H1 (cell line): ENCODE results near the gene ELAVL1. TPM values are rescaled to one million over a fixed set of nuclear protein-coding genes. Genes with fewer than 3 reads are reported as not detected.

Source experiments
- CTCF ChIA-PET: fragments of 300-600 bp; sonication (Branson Sonifier 250); formaldehyde crosslinking; loops from one replicate; lab custom pipeline; 2021; ENCODE audit not compliant: partially characterized antibody; lab: Charles Lee
- POLR2A ChIA-PET: fragments of 300-600 bp; sonication (Branson Sonifier 250); formaldehyde crosslinking; loops from one replicate; lab custom pipeline; 2021; ENCODE audit warnings: inconsistent platforms; ENCODE audit not compliant: partially characterized antibody; lab: Charles Lee
- DNase-seq, 2 experiments: peaks; one replicate each; pipeline versions ENCODE4 v3.0.0 to v3.0.0-alpha.2; 2010 to 2022; ENCODE audit warnings: low spot score in 2 of 2, low read depth in 1 of 2, mixed read lengths in 1 of 2
- FAIRE-seq: peaks from 2 replicates; lab custom pipeline; 2011; peaks lifted over from hg19 to GRCh38; lab: Jason Lieb, UNC
- H2AFZ ChIP-seq: 2 replicates; pipeline ENCODE4 v1.8.1; 2012; ENCODE audit warnings: low read length, inconsistent platforms
- H2AK5ac ChIP-seq: 2 replicates; pipeline ENCODE4 v1.6.1; 2013; ENCODE audit warnings: low read depth, low read length
- H2BK120ac ChIP-seq: replicated peaks from 2 replicates; pipeline ENCODE3; 2013; ENCODE audit warnings: low read depth, low read length, inconsistent platforms
- H2BK12ac ChIP-seq: 2 replicates; pipeline ENCODE4 v1.6.1; 2013; ENCODE audit warnings: low read depth, low read length
- H2BK15ac ChIP-seq: 2 replicates; pipeline ENCODE4 v1.6.1; 2013; ENCODE audit warnings: low read length
- H2BK20ac ChIP-seq: 2 replicates; pipeline ENCODE4 v1.6.1; 2013; ENCODE audit warnings: low read length
- H2BK5ac ChIP-seq: 2 replicates; pipeline ENCODE4 v1.6.1; 2013; ENCODE audit warnings: low read depth, low read length
- H3K14ac ChIP-seq: 2 replicates; pipeline ENCODE4 v1.6.1; 2013; ENCODE audit warnings: inconsistent platforms; ENCODE audit not compliant: insufficient read length
- H3K18ac ChIP-seq: 2 replicates; pipeline ENCODE4 v1.6.1; 2013; ENCODE audit warnings: low read length; ENCODE audit errors: extremely low read depth
- H3K23ac ChIP-seq: 2 replicates; pipeline ENCODE4 v1.6.1; 2013; ENCODE audit warnings: inconsistent platforms; ENCODE audit not compliant: insufficient read length
- H3K23me2 ChIP-seq: 2 replicates; pipeline ENCODE4 v1.6.1; 2013; ENCODE audit warnings: low read depth, low read length
- H3K27ac ChIP-seq: 2 replicates; pipeline ENCODE4 v1.6.1; 2011; ENCODE audit warnings: low read depth, low read length, inconsistent platforms
- H3K27me3 ChIP-seq, 4 experiments: replicated peaks in 1 of 4; 1 replicate in 1 of 4; 2 replicates in 3 of 4; pipeline versions ENCODE4 v1.6.1 to v1.8.1; 2011 to 2013; ENCODE audit warnings: low read length in 3 of 4, mild to moderate bottlenecking in 3 of 4, inconsistent platforms in 2 of 4, mixed read lengths in 2 of 4, moderate library complexity in 1 of 4; ENCODE audit not compliant: control insufficient read depth in 3 of 4, insufficient read depth in 3 of 4; ENCODE audit errors: extremely low read depth in 1 of 4
- H3K36me3 ChIP-seq, 4 experiments: 2 replicates each; pipeline versions ENCODE4 v1.6.1 to v1.8.1; 2011 to 2013; ENCODE audit warnings: mild to moderate bottlenecking in 4 of 4, low read length in 3 of 4, moderate library complexity in 2 of 4, control low read depth in 1 of 4, inconsistent platforms in 1 of 4; ENCODE audit not compliant: insufficient read depth in 4 of 4, control insufficient read depth in 2 of 4
- H3K4ac ChIP-seq: replicated peaks from 2 replicates; pipeline ENCODE3; 2013; ENCODE audit warnings: low read length, low read depth, mixed read lengths, inconsistent platforms; ENCODE audit not compliant: insufficient read length
- H3K4me1 ChIP-seq, 4 experiments: replicated peaks in 1 of 4; 1 replicate in 1 of 4; 2 replicates in 3 of 4; pipeline versions ENCODE4 v1.6.1 to v1.8.1; 2011 to 2013; ENCODE audit warnings: low read length in 3 of 4, inconsistent platforms in 2 of 4, mixed read lengths in 1 of 4; ENCODE audit not compliant: insufficient read depth in 4 of 4, control insufficient read depth in 3 of 4
- H3K4me2 ChIP-seq, 2 experiments: 2 replicates each; pipeline versions ENCODE4 v1.6.1 to v1.8.1; 2011 to 2013; ENCODE audit warnings: low read depth in 2 of 2, low read length in 2 of 2, control low read depth in 1 of 2, inconsistent platforms in 1 of 2, mild to moderate bottlenecking in 1 of 2; ENCODE audit not compliant: insufficient read depth in 1 of 2
- H3K4me3 ChIP-seq, 4 experiments: fragments of 200-600, 300-600 bp in 1 of 4; sonication (generic), shearing (Covaris generic), sonication (Bioruptor Twin) in 1 of 4; 2 replicates each; pipeline versions ENCODE4 v1.5.1 to v1.8.1; 2011 to 2016; ENCODE audit warnings: low read length in 4 of 4, low read depth in 3 of 4, control low read depth in 2 of 4, inconsistent platforms in 2 of 4, mild to moderate bottlenecking in 2 of 4, mixed read lengths in 1 of 4, moderate library complexity in 1 of 4; ENCODE audit not compliant: insufficient read depth in 2 of 4; ENCODE audit errors: extremely low read depth in 1 of 4
- H3K56ac ChIP-seq: replicated peaks from 2 replicates; pipeline ENCODE3; 2013; ENCODE audit warnings: low read depth, mild to moderate bottlenecking, mixed read lengths, low read length, inconsistent platforms; ENCODE audit not compliant: insufficient read length
- H3K79me1 ChIP-seq: 2 replicates; pipeline ENCODE4 v1.6.1; 2013; ENCODE audit warnings: low read depth, low read length, control low read depth
- H3K79me2 ChIP-seq, 2 experiments: 2 replicates each; pipeline versions ENCODE4 v1.6.1 to v1.8.1; 2012 to 2013; ENCODE audit warnings: low read length in 2 of 2, mild to moderate bottlenecking in 2 of 2, inconsistent platforms in 1 of 2; ENCODE audit not compliant: insufficient read depth in 2 of 2, control insufficient read depth in 1 of 2
- H3K9ac ChIP-seq, 4 experiments: replicated peaks in 1 of 4; 1 replicate in 1 of 4; 2 replicates in 3 of 4; pipeline versions ENCODE4 v1.6.1 to v1.8.1; 2011 to 2013; ENCODE audit warnings: low read depth in 3 of 4, low read length in 3 of 4, control low read depth in 2 of 4, mild to moderate bottlenecking in 2 of 4, moderate library complexity in 2 of 4, inconsistent platforms in 1 of 4; ENCODE audit errors: extremely low read depth in 1 of 4
- H3K9me3 ChIP-seq, 2 experiments: 2 replicates each; pipeline versions ENCODE4 v1.6.1 to v1.8.1; 2012 to 2013; ENCODE audit warnings: mild to moderate bottlenecking in 2 of 2, moderate library complexity in 2 of 2, control low read depth in 1 of 2, inconsistent platforms in 1 of 2, low read depth in 1 of 2, low read length in 1 of 2, mixed read lengths in 1 of 2; ENCODE audit not compliant: insufficient read depth in 2 of 2
- H4K20me1 ChIP-seq, 2 experiments: replicated peaks in 1 of 2; 2 replicates each; pipeline versions ENCODE3 to v1.8.1; 2011 to 2013; ENCODE audit warnings: inconsistent platforms in 2 of 2, low read length in 2 of 2, mild to moderate bottlenecking in 1 of 2; ENCODE audit not compliant: insufficient read depth in 2 of 2, control insufficient read depth in 1 of 2
- H4K5ac ChIP-seq: 2 replicates; pipeline ENCODE4 v1.6.1; 2013; ENCODE audit warnings: low read length, low read depth, mixed read lengths, inconsistent platforms; ENCODE audit not compliant: insufficient read length
- H4K8ac ChIP-seq: 2 replicates; pipeline ENCODE4 v1.8.0; 2013; ENCODE audit warnings: mild to moderate bottlenecking, moderate library complexity, low read length, inconsistent platforms; ENCODE audit not compliant: insufficient read depth; ENCODE audit errors: extremely low read depth
- H4K91ac ChIP-seq: replicated peaks from 2 replicates; pipeline ENCODE3; 2013; ENCODE audit warnings: low read length, mixed read lengths, inconsistent platforms; ENCODE audit not compliant: insufficient read length
- CBX8 ChIP-seq: fragments of 300-800, 300-1000 bp; sonication (generic); IDR thresholded peaks from 2 replicates; pipeline ENCODE4 v1.7.1; 2016; ENCODE audit warnings: low read depth, low read length, borderline replicate concordance
- FOSL1 ChIP-seq: IDR thresholded peaks from 2 replicates; pipeline ENCODE4 v1.6.1; 2011; ENCODE audit warnings: mild to moderate bottlenecking, low read depth, low read length, moderate library complexity; ENCODE audit not compliant: insufficient read depth
- KDM5A ChIP-seq: fragments of 200-600 bp; IDR thresholded peaks from 2 replicates; pipeline ENCODE4 v1.7.1; 2012; ENCODE audit warnings: mild to moderate bottlenecking, low read length, inconsistent platforms, mixed read lengths
- PHF8 ChIP-seq: fragments of 200-600 bp; sonication (generic); conservative IDR thresholded peaks from 2 replicates; pipeline ENCODE4 v1.7.1; 2012; ENCODE audit warnings: low read depth, mild to moderate bottlenecking, inconsistent platforms, low read length, moderate library complexity
- RXRA ChIP-seq: IDR thresholded peaks from 2 replicates; pipeline ENCODE4 v1.6.1; 2011; ENCODE audit warnings: low read depth, mild to moderate bottlenecking, low read length, moderate library complexity; ENCODE audit not compliant: insufficient read depth
- SIN3A ChIP-seq, 2 experiments: IDR thresholded peaks in 1 of 2; conservative IDR thresholded peaks in 1 of 2; 2 replicates each; pipeline ENCODE4 v1.6.1; 2011 to 2012; ENCODE audit warnings: low read length in 2 of 2, improper control_type of control experiment in 1 of 2, low read depth in 1 of 2, mild to moderate bottlenecking in 1 of 2
- SUZ12 ChIP-seq: fragments of 200-600 bp; sonication (generic); IDR thresholded peaks from 2 replicates; pipeline ENCODE4 v1.6.1; 2012; ENCODE audit warnings: mild to moderate bottlenecking, inconsistent platforms, low read length, moderate library complexity, mixed read lengths
- WGBS, 2 experiments: shearing (Covaris generic) in 1 of 2; methylation state at CpG; one replicate each; pipeline versions ENCODE4 v1.1.6 to v1.1.7; 2013 to 2015; ENCODE audit warnings: low lambda C conversion rate in 2 of 2, mixed read lengths in 2 of 2, inconsistent platforms in 1 of 2, low coverage in 1 of 2, missing lambda C conversion rate in 1 of 2; ENCODE audit not compliant: insufficient replicate concordance in 2 of 2, insufficient coverage in 1 of 2, insufficient read length in 1 of 2; ENCODE audit errors: extremely low coverage in 1 of 2, missing lambda C conversion rate in 1 of 2; 5-methylcytosine and 5-hydroxymethylcytosine counted together
- long read RNA-seq, 2 experiments: library from RNA in 1 of 2; library from capped mRNA in 1 of 2; stranded (forward); transcript quantifications; one replicate each; pipeline ENCODE4 v2.0.0, GENCODE V29; 2021; ENCODE audit warnings: inconsistent platforms in 1 of 2
- polyA minus RNA-seq, 3 experiments: library from RNA; depleted of rRNA, polyadenylated mRNA; stranded (reverse); fragments of >200 nt; gene quantifications; 1 replicate in 2 of 3; 2 replicates in 1 of 3; pipeline ENCODE4 v1.2.3, GENCODE V29; 2011
- polyA plus RNA-seq, 7 experiments: library from polyadenylated mRNA; depleted of rRNA in 3 of 7; stranded (reverse) in 5 of 7; unstranded in 2 of 7; fragments of >200 nt in 5 of 7; fragments of 200-250 nt in 2 of 7; gene quantifications; 1 replicate in 5 of 7; 2 replicates in 1 of 7; 4 replicates in 1 of 7; pipeline versions ENCODE4 v1.2.1 to v1.2.3, GENCODE V29; 2011 to 2013; ENCODE audit warnings: missing spikeins in 2 of 7, mixed read lengths in 2 of 7
- total RNA-seq: library from RNA; stranded (reverse); fragmentation: NEBNext Ultra II Directional; extraction: Animal tissue kit (Norgen Biotek cat#: 25700); gene quantifications from 2 replicates; pipeline ENCODE4 v1.2.1, GENCODE V29; 2021

ELAVL1 gene
- total RNA-seq: 163 and 167 TPM in 2 replicates
- 56.7 and 65.2 TPM in 2 replicates for polyA plus RNA-seq (2011; rRNA removed)
- 74.2 TPM for polyA plus RNA-seq (2011; cell fraction: cytosol; rRNA removed)
- 70.1 TPM for polyA plus RNA-seq (2011; cell fraction: nucleus; rRNA removed)
- 111 to 115 TPM (median 113 TPM) in 4 replicates for polyA plus RNA-seq (2012, experiment 1 of 2)
- 69.3 TPM for polyA plus RNA-seq (2012, experiment 2 of 2)
- 71.2 TPM for polyA plus RNA-seq (2013, experiment 1 of 2)
- 73.0 TPM for polyA plus RNA-seq (2013, experiment 2 of 2)
- polyA minus RNA-seq (2011; rRNA and poly(A)+ RNA removed): 85.2 and 94.8 TPM in 2 replicates
- 70.8 TPM for polyA minus RNA-seq (2011; cell fraction: cytosol; rRNA and poly(A)+ RNA removed)
- 18.9 TPM for polyA minus RNA-seq (2011; cell fraction: nucleus; rRNA and poly(A)+ RNA removed)
- long read RNA-seq, experiment 1, full-length matches to known transcripts: 80 of 169 reads
- long read RNA-seq, experiment 1, partial matches to known transcripts: 27 of 169 reads
- long read RNA-seq, experiment 1, other reads (novel, unspliced or antisense): 62 of 169 reads
- long read RNA-seq, experiment 2, partial matches to known transcripts: 0 of 2 reads
- long read RNA-seq, experiment 2, other reads (novel, unspliced or antisense): 2 of 2 reads

- no peak within 1 kb of the TSS for H3K23ac ChIP-seq
- peak within 1 kb of the TSS; percentile 93; the same call in 1 of the 2 replicates for H3K27ac ChIP-seq
- peak within 1 kb of the TSS; percentile 16 for H3K56ac ChIP-seq
- peaks cover 30 to 43% of the 10 kb centered on the region in 2 experiments for H3K79me2 ChIP-seq
- ChIA-PET POLR2A (interaction anchor here (0.7 to 3.6 kb wide), 22 partner anchors 9 to 303 kb away, joined by 3 to 20 read pairs (median 3); partner anchors contain the start of gene TIMM44), CTCF (interaction anchor here (0.6 to 1.4 kb wide), 7 partner anchors 9 to 251 kb away, joined by 3 to 6 read pairs (median 4); no protein-coding TSS in a partner anchor)
- H2BK20ac ChIP-seq: no peak within 1 kb of the TSS
- H3K4me1 ChIP-seq: peaks cover 6 to 13% (median 9%) of the 10 kb centered on the region in 4 experiments
- peak within 1 kb of the TSS; percentile 96 for H4K5ac ChIP-seq
- H2BK5ac ChIP-seq: peak within 1 kb of the TSS; percentile 90; the same call in 1 of the 2 replicates
- FAIRE-seq (no peak), DNase-seq (peak; percentile 53 to 94)
- H3K23me2 ChIP-seq: peaks cover 11% of the 10 kb centered on the region
- peaks cover 21 to 28% of the 10 kb centered on the region in 2 experiments for H4K20me1 ChIP-seq
- no peak within 1 kb of the TSS for H2BK15ac ChIP-seq
- H4K91ac ChIP-seq: no peak within 1 kb of the TSS
- peak within 1 kb of the TSS; percentile 83 to 98 for H3K4me2 ChIP-seq
- peak within 1 kb of the TSS; percentile 64 to 84 (median 78) for H3K9ac ChIP-seq
- H3K4ac ChIP-seq: no peak within 1 kb of the TSS
- H2BK120ac ChIP-seq: no peak within 1 kb of the TSS
- no peaks in the 10 kb centered on the region for H3K27me3 ChIP-seq
- H2AK5ac ChIP-seq: no peak within 1 kb of the TSS
- peaks cover 0 to 2% (median 0%) of the 10 kb centered on the region in 4 experiments; a peak in 1 of 8 replicates for H3K36me3 ChIP-seq
- H2AFZ ChIP-seq: peak within 1 kb of the TSS; percentile 75; the same call in 1 of the 2 replicates
- H3K14ac ChIP-seq: no peak within 1 kb of the TSS
- peak within 1 kb of the TSS; percentile 63 to 89 (median 85) for H3K4me3 ChIP-seq
- 2% methylated on average over 53 of the region's 98 CpGs; no CpG with 5 or more reads in 1 of the 2 experiments for WGBS, 2 experiments
- H3K9me3 ChIP-seq: no peaks in the 10 kb centered on the region
- H3K79me1 ChIP-seq: peaks cover 10% of the 10 kb centered on the region; the same call in 1 of the 2 replicates
- H4K8ac ChIP-seq: peak within 1 kb of the TSS; percentile 97
- peak within 1 kb of the TSS; percentile 90; the same call in 1 of the 2 replicates for H3K18ac ChIP-seq
- no peak within 1 kb of the TSS for H2BK12ac ChIP-seq
- TF ChIP-seq PHF8 (peak; percentile 94), KDM5A (no peak), SIN3A (conservative IDR thresholded peaks at IDR 0.05 in 1 of 2, IDR thresholded peaks at IDR 0.05 in 1 of 2; ENCODE audit: low read depth in 1 of 2, low read length in 2 of 2) (peak in 1 of 2 experiments; percentile 6; a peak in 1 of 4 replicates), CBX8 (no peak), RXRA (no peak), SUZ12 (no peak), FOSL1 (no peak)
Measured at GRCh38 chr19:8005534-8006256, at the start of gene ELAVL1. ELAVL1 (minus strand) TSS chr19:8005641; CDS start chr19:7991815, 13,826 bp downstream.
